GM21576 (cell line): ENCODE measurements around the gene TMUB1.

Experiments
- ATAC-seq: cut with Tn5 transposase; IDR thresholded peaks from one replicate; pipeline ENCODE4 v1.9.1; 2021; ENCODE audit warnings: mild to moderate bottlenecking, moderate library complexity; ENCODE audit not compliant: unreplicated experiment

The TMUB1 gene

DNA sequence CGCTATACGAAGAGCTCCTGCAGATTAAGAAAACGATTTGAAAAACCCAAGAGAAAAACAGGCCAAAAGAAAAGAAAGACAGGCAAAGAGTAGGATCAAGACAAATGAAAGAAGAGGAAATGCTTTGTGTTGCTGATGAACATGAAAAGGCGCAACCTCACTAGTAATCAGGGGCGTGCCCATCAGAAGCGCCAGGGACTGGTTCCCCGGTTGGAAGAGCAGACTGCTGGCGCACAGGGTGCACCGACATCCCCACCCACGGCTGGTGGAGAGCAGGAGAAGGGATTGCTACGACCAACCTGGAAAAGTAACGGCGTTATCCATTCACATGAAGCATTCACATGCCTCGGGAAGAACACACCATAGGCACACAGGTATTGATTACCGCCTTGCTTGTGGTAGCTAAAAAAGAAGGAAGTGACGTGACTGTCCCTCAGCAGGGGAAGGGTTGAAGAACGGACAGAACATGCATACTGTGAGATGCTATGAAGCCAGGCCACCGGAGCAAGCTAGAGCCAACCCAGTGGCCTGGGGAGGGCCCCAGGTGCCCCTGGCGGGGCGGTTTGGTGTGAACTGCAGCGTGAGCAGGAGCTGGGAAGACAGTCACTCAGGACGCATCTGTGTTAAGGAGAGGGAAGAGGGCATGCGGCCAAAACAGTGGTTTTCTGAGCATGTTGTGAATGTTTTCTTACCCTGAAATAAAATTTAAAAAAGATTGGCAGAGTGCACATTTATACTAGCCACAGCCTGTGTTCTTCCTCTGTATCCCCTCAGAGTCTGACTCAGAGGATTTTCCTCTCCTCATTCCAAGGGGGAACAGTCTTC is 21.3 kb upstream of the TMUB1 start:
- no peak for ATAC-seq

DNA sequence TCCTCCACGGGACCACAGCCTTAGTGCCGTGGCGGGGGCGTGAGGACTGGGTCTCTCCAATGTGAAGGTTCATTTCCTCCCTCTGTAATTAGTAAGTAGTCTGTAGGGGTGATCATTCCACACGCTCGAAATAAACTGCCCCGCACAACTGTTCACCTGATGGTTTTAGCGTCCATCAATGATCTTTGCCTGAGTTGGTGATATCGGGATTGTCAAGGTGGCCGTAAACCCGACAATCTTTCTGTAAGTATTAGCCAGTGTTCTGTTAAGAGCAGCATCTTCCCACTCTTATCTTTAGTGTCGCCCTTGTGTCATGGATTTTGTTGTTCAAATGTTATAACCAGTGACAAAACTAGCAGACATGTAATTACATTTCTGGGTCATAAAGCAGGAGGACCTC is 20.7 kb upstream of the TMUB1 start:
- no peak for ATAC-seq

DNA sequence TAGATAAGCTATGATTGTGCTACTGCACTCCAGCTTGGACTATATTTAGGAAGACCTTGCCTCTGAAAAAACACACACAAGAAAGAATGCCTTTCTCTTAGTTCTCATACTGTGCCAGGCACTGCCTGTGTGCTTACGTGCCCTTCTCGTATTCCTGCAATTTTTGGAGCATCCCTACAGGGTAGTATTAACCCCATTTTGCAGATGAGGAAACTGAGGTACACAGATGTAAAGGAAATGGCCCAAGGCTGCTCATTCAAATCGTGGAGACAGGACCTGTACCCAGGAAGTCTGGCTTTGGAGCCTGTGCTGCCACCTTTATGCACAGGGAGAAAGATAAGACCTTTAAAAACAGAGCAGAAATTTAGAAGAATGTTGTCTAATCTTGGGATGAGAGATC is 19.7 kb upstream of the TMUB1 start:
- no peak for ATAC-seq

DNA sequence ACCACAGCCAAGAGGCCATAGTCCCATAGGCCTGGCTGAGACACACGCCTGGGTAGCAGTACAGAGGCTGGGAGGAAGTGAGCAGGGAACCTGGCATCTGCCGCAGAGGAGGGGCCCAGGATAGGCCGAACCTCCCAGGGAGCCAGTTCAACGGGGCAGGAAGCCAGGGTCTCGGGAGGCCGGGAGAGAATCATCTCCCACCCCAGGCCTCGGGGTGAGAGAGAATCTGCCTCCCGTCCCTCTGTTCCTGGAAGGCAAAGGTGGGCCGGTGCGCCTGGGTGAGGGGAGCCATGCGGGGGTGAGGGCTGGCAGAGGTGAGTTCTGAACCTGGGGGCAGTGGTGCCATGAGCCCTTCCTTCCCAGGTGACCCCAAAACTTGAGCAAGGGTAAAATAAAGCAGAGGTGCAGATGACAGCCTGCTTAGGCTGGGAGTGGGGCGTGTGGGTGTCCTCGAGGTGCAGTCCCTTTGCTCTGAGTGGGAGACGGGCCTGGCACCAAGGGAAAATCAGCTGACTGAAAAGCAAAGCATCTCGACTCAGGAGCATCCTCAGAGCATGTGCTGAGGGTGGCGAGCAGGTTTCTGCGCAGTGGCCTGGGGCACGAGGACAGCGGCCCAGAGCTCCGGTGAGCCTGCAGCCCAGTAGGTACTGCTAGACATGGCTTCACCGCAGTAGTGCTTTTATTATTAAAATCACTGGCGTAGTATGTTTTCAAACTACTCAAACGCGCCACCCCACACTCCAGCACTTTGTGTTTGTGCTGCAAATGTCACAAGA is 18.5 kb upstream of the TMUB1 start:
- no peak for ATAC-seq

DNA sequence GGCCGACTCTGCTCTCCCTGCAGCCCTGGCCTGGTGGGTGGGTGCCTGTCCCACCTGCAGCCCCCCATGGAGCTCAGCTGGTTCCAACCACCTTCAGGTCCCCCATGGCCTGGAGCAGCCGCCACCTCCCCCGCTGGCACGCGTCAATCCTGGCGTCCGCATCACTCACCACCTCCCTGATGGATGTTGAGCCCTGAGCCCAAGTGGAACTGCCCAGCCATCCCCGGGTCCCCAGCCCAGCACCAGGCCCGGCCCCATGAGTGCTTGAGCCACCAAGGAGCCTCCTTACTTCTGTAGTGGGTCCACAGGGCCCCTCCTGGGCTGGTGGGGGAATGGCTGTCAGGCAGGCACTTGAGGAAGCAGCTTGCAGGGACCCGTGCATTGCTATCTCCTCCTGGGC is 17.6 kb upstream of the TMUB1 start:
- ATAC-seq = no peak

DNA sequence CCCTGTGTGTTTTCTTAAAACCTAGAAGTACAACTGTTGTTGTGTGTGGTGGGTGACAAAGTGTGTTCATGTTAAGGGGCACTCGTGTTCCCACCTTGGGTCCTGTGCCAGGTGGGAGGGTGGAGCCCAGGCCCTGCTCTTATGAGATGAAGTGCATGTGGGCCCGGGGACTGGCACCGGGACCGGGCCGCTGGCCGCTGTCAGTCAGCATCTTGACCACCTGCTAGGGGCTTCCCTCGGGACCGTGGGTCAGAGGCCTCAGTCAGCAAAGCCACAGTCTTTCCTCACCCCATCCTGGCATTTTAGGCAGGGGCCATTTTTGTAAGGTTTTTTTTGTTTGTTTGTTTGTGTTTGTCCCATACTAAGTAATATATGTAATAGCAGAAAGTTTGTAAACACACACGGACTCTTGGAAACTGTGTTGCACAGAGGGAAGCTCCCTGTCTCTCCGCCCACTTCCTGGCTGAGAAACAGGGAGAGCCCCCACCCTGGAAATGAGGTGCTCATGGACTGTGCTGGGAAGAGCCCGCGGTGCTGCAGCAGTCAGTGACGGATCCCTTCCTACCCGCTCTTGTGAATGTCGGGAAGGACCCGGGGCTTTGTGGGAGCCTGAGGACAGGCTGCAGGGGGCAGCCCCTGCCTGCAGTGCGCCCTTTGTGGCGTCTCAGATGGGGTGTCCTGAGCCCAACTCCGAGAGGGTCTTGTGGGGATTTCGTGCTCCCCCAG is 16.4 kb upstream of the TMUB1 start:
- no peak for ATAC-seq

DNA sequence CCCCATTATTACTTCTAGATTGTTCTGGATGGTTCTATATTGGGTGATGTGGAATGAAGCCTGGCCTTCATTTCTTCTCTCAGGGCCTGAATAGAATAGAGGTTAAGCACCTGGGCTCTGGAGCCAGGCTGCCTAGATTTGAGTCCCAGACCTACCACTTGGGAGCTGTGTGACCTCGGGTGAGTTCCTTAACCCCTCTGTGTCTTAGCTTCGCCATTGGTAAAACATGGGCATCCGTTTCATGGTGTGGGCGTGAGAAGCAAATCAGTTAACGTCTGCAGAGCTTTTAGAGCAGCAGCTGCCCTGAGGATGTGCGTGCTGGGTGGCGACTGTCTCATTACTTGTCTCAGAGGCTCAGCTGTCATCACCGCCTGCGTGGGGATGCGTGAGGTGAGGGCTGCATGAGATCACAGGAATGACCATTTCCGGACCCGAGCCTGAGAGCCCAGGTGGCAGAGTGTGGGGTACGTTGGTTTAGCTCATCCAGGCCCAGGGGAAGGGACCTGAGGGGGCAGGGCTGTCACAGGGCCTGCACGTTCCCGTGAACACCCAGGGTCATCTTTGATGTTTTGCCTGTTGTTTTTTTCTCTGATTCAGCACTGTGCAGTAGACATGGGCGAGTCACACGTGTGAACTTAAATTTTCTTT is 12.7 kb upstream of the TMUB1 start:
- ATAC-seq = no peak

DNA sequence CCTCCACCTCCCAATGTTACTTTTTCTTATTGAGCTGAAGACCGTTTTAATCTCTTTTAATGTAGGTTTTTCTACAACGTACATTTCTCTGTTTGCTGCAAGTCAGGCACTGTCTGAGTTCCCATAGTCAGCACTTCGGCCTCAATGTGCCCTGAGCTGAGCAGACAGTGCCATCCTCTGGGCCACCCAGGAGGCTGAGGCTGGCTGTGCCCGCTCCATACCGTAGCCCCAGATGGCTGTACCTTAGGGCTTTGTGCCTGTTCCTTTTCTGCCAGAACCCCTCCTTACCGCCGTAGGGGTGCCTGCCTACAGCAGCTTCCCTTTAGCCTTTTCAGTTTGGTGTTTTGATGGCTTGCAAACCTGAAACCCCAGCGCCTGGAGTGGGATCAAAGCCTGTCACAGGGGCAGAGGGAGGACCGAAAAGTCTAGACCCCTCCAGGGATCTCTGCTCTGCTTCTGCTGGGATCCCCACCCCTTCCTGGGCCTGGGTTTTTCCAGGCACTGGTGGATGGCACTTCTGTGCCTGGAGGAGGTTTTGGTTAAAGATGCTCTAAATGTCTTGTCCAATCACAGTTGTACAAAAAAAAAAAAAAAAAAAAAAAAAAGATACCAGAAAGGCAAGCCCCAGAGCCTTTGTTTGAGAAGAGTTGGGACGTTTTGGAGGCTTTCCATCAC is 12.0 kb upstream of the TMUB1 start:
- ATAC-seq = no peak

DNA sequence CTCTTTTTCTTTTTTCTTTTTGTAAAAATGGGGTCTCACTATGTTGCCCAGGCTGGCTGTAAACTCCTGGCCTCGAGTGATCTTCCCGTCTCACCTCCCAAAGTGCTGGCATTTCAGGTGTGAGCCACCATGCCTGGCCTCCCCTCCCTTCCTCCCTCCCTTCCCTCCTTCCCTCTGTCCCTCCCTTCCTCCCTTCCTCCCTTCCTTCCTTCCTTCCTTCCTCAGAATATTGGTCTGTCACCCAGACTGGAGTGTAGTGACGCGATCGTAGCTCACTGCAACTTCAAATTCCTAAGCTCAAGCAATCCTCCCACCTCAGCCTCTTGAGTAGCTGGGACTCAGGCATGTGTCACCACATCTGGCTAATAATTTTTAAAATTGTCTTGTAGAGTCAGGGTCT is 11.4 kb upstream of the TMUB1 start:
- no peak for ATAC-seq

DNA sequence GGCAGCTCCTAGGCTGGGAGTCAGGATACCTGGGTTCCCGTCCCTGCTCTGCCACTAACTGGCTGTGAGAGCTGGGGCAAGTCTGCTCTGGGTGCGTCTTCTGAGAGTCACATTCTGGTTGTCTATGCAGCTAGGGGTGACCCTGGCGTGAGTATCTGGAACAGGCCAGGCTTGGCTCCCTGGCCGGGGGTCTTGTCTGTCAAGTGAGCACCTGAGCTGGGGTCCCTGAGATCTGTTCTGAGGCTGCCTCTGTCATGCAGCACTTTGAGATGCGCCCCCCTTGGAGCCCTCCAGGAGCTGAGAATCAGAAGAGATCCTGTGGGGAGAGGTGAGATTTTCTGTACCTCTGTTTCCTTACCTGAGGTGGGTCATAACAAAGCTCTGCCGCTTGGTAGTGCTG is 10.5 kb upstream of the TMUB1 start:
- ATAC-seq = no peak

DNA sequence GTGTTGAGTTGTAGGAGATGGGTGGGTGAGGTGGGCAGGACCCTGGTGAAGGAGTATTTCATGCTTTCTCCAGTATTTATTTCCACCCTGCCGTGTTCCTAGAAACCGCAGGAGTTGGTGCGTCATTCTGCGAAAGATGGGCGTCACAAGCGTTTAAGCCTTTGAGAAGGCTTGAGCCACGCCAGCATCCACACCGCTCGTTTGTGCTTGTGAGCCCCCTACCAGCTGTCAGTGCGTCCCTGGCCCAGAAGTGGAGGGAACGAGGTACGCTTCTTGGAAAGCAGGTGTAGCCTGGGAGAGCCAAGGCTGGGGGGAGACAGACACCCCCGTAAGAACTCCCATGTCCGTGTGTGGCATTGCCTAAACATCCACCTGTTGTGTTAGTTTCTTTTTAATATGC is 8.7 kb upstream of the TMUB1 start:
- ATAC-seq = no peak

DNA sequence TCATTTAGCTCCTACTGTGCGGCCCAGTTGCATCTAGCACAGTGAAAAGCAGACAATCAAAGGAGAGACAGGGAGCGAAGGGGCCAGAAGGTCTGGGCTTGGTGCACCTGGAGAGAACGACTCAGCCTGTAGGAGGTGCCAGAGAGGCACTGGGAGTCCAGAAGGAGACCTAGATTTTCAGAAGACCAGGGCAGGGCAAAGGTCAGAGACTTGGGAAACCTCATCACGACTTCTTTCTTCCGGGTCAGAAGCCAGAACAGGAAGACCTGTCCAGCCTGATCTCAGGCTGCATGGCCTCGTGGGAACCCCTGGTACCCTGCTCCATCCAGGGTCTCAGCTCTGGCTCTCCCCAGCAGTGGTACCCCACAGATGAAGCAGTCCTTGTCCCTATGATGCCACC is 8.1 kb upstream of the TMUB1 start:
- no peak for ATAC-seq

DNA sequence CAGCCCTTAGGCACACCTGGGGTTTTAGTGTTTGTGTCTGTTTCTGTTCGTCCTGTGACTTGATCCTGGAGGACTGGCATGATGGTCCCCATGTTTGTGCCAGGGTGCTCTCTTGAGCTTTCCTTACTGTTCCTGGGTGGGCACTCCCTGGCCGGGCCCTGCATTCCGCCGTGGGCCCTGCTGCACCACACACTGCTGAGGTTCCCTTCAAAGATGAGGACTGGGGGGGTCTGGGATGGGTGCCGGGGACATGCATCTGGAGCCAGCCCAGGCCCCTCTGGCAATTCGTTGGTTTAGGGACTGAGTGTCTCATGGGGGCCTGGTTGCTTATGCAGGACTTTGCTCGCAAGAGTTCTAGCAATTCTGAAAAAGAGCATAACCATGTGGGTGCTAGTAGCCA is 7.7 kb upstream of the TMUB1 start:
- ATAC-seq = no peak

DNA sequence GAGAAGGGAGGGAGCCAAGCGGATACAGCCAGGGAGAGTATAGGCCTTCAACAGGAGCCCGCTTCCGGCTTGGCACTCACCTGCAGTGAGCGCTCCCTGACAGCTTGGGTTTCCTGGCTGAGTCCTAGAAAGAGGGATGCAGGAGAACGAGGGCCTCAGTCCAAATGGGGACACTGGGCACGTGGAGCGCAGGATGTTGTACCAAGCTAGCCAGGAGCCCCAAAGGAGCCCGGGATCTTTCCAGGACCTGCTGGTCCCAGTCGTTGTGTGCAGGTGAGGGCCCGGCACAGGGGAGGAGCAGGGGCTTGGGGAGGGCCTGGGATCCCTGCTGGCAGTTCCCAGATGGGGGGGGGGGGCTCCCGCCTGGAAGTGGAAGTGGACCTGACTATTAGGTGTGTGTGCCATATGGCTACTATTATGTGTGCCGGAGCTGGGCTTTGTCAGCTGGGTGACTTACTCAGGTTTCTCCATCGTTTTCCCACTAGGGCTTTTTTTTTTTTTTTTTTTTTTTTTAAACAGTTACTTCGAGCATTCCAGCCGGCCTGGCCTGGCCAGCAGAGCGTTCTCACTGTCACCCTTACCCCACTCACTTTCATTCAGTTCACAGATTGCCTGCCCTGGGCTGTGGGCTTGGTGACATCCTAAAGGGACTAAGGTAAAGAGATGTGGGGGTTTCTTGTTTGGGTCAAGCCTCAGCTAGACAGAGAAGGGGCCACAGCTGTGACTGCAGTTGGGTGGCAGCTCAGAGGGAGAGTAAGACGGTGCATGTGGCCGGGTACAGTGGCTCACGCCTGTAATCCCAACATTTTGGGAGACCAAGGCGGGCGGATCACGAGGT is 6.8 kb upstream of the TMUB1 start:
- ATAC-seq = no peak

DNA sequence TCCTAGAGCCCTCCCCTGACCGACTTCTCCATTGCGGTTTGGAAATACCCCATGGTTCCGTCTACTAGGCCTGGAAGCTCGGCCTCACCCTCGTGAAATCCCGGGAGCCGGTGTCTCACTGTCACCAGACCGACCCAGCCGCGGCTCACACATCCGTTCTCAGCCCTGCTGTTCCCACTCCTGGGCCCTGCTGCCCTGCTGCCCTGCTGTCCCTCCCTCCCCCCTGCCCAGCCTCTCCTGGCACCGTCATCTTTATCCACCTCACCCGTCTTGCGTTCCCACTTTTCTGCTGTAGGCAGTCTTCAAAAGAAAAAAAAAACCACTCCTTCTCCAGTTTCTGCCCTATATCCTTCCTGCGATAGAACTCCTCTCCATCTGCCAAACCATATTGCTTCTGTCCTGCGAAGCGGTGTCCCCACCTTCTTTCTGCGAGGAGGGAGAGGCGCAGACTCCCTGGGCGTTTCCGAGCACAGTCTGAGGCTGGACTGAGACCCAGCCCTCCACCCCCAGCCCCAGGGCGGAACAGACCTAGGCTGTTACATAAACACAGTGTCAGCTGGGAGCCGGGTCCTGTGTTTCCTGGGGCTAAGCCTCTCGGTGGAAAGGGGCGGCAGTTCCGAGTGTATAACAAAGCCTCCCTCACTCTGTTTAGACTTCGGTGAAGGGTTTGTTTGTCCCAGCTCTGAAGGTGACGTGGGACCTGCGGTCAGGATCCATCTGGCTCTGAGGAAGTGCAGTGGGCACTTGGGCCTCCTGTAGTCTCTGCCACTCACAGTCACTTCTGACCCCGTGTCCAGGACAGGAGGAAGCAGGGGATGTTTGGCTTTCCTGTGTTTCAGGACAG is 5.8 kb upstream of the TMUB1 start:
- no peak for ATAC-seq

DNA sequence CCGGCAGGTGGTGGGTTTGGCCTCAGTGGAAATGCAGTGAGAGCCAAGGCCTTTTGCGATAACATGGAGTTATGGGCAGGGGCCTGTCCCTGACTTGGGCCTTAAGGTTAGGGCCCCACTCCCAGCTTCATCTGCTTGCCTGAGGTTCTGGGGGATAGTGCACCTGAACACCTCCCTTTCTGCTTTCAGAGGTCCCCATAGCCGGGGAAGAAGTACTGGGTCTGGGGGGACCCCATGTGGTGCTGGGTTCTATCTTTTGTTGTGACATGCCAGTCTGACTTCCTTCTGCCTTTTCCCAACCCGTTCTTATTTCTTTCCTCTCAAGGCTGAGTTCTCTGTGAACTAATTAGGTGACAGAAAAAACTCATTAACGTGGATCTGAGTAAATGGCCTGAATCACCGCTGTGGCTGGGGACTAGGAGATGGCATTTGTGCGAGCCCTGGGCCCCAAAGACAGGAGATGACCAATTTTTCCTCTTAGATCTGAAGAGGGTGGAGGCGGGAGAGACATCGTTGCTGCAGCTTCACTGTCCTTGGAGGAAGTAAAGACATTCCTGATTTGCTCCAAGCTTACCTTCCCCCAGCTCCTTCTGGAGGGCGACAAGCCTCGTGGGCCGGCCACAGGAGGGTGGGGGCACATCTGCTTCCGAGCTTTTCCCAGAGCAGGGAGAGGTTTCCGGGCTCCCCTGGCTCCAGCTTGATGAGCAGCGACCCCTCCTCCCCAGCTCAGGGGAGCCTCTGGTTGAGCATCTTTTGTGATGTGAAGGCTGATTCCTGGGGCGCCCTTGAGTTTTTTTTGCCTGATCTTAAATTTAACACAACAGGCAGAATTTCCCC is 4.9 kb upstream of the TMUB1 start:
- ATAC-seq = no peak

DNA sequence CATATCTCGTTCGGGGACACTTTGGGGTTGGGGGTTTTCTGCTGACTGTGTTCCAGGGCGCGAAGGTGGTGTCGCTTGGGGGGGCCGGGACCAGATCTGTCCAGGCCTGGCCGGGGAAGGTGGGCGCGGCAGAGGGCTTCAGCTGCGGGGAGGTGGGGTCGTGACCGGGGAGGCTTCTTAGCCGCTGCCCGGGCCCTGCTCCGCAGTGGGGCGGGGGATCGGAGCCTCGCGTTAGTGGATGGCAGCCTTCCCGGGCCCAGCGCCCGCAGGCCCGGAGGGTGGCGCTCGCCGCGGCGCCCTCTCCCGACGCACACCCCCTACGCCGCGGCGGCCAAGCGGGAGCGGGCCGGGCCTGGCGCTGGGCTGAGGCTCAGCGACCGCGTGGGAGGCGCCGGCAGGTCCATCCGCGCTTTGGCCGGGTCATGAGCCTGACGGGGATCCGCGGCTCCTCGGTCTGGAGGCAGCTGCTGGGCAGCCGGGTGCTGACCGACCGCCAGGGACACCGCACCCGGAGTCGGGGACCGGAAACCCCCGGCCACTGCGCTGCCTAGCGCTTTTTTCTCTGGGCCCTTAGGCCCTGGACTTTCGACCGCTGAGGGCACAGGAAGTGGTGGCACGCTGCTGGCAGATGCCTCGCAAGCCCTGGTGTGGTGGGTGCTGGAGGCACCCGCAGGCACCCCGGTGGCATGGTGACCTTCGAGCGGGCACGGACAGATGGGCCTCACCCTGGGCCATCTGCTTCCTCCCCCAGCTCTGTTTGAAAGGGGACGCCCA is 4.1 kb upstream of the TMUB1 start:
- ATAC-seq = peak; percentile 25
